Measurements from ENCODE around the gene TRPM4. TPM values are rescaled to one million over a fixed set of nuclear protein-coding genes. Genes with fewer than 3 reads are reported as not detected.

The TRPM4 gene
- total and polyA plus RNA-seq, 12 donors: 20.4 to 100 (median 33.0) TPM

DNA sequence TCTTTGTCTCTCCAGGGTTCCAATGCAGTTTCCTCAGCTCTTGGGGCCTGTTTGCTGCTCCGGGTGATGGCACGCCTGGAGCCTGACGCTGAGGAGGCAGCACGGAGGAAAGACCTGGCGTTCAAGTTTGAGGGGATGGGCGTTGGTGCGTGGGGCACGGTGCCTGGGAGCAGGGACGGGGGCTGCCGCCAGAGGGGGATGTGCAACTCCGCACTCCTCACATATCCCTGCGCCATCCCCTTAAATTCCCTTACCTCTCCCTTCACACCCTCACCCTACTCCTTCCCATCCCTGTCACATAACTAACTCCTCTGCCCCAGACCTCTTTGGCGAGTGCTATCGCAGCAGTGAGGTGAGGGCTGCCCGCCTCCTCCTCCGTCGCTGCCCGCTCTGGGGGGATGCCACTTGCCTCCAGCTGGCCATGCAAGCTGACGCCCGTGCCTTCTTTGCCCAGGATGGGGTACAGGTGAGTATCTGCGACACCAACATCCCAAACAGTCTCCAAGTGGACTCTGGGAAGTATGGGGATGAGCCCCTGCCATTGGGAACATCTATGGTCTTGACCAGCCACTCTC, 31.1 kb downstream of the TRPM4 start:
- Histone ChIP-seq H3K4me1 (peaks cover 0 to 18% (median 13%) of the 10 kb centered on the region in 9 donors), H3K4me3 (no peak overlapping the region), H3K27me3 (no peaks in the 10 kb centered on the region), H3K27ac (peak overlapping the region in 9 of 10 donors; percentile 19 to 90 (median 62)), H3K36me3 (peaks cover 0 to 100% (median 66%) of the 10 kb centered on the region in 9 donors), H3K9me3 (peaks cover 0 to 6% (median 0%) of the 10 kb centered on the region in 11 donors)
- WGBS, 2 donors: 88 to 89% methylated on average over 21 of the region's 21 CpGs
- ATAC-seq (peak in 3 of 8 donors; percentile 20 to 24 (median 21)), DNase-seq (no peak)
- TF ChIP-seq, protein P1, sequence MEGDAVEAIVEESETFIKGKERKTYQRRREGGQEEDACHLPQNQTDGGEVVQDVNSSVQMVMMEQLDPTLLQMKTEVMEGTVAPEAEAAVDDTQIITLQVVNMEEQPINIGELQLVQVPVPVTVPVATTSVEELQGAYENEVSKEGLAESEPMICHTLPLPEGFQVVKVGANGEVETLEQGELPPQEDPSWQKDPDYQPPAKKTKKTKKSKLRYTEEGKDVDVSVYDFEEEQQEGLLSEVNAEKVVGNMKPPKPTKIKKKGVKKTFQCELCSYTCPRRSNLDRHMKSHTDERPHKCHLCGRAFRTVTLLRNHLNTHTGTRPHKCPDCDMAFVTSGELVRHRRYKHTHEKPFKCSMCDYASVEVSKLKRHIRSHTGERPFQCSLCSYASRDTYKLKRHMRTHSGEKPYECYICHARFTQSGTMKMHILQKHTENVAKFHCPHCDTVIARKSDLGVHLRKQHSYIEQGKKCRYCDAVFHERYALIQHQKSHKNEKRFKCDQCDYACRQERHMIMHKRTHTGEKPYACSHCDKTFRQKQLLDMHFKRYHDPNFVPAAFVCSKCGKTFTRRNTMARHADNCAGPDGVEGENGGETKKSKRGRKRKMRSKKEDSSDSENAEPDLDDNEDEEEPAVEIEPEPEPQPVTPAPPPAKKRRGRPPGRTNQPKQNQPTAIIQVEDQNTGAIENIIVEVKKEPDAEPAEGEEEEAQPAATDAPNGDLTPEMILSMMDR (IDR thresholded peaks at IDR 0.05): no peak
- intact Hi-C loops (cut with DNase I): no loop called here

DNA sequence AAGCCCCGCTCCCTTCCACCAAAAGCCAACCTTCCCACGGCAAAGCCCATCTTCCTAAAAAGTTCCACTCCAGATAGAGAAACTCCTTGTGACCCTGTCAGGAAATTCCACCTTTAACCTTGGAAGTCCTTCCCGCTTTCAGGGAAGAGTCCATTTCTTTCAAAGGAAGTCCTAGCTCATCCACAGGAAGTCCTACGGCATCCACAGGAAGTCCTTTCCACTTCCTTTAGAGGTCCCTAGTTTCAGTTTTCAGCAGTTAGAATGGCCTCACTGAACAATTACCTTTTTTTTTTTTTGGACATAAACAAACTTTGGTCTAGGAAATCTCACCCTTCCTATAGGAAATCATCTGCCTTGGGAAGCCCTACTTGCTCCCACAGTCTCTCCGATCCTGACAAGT, 31.7 kb downstream of the TRPM4 start:
- TF ChIP-seq, protein P1 (IDR thresholded peaks at IDR 0.05): no peak
- Histone ChIP-seq H3K36me3 (peaks cover 0 to 99% (median 60%) of the 10 kb centered on the region in 9 donors), H3K4me1 (peaks cover 0 to 18% (median 13%) of the 10 kb centered on the region in 9 donors), H3K9me3 (peaks cover 0 to 1% (median 0%) of the 10 kb centered on the region in 11 donors), H3K4me3 (no peak overlapping the region), H3K27me3 (no peaks in the 10 kb centered on the region), H3K27ac (peak overlapping the region; percentile 7 to 90 (median 55))
- ATAC-seq (peak in 6 of 8 donors; percentile 11 to 62 (median 28)), DNase-seq (no peak)
- 68 to 73% methylated on average over 5 of the region's 5 CpGs for WGBS, 2 donors
- intact Hi-C loops (cut with DNase I): no loop called here

DNA sequence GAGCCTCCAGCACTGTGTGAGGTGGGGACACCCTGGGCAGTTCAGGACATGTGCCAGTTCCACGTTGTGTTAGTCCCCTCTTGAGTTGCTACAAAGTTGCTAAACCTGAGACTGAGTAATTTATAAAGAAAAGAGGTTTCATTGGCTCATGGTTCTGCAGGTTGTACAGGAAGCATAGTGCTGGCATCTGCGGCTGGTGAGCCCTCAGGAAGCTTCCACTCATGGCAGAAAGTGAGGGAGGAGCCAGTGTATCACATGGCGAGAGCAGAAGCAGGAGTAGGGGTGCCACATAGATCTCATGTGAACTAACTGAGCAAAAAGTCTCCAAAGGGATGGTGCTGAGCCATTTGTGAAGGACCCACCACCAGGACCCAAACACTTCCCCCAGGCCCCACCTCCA, 33.2 kb downstream of the TRPM4 start:
- intact Hi-C loops (cut with DNase I): no loop called here
- Histone ChIP-seq H3K36me3 (peaks cover 0 to 97% (median 47%) of the 10 kb centered on the region in 9 donors), H3K4me1 (peaks cover 0 to 18% (median 13%) of the 10 kb centered on the region in 9 donors), H3K27ac (peak overlapping the region in 1 of 10 donors; percentile 62), H3K9me3 (no peaks in the 10 kb centered on the region), H3K27me3 (no peaks in the 10 kb centered on the region), H3K4me3 (no peak overlapping the region)
- ATAC-seq (no peak), DNase-seq (no peak)
- TF ChIP-seq, protein P1 (IDR thresholded peaks at IDR 0.05): no peak
- WGBS, 2 donors: 96 to 97% methylated on average over 3 of the region's 3 CpGs

DNA sequence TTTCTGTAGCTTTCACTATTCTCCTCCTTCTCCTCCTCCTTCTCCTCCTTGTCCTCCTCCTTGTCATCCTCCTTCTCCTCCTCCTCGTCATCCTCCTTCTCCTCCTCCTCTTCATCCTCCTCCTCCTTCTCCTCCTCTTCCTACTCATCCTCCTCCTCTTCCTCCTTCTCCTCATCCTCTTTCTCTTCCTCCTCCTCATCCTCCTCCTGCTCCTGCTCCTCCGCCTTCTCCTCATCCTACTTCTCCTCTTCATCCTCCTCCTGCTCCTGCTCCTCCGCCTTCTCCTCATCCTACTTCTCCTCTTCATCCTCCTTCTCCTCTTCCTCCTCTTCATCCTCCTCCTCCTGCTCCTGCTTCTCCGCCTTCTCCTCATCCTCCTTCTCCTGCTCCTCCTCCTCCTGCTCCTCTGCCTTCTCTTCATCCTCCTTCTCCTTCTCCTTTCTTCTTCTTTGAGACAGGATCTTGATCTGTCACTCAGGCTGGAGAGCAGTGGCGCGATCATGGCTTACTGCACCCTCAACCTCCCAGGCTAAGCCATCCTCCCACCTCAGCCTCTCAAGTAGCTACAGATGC, 36.3 kb downstream of the TRPM4 start:
- ATAC-seq (no peak), DNase-seq (no peak)
- no peaks in the 10 kb centered on the region for H3K9me3 ChIP-seq
- WGBS, 2 donors: 93 to 96% methylated on average over 6 of the region's 6 CpGs
- peaks cover 0 to 94% (median 34%) of the 10 kb centered on the region in 9 donors for H3K36me3 ChIP-seq
- H3K4me3 ChIP-seq: no peak overlapping the region
- H3K27ac ChIP-seq: no peak overlapping the region
- intact Hi-C loops (cut with DNase I): no loop called here
- H3K27me3 ChIP-seq: no peaks in the 10 kb centered on the region
- TF ChIP-seq, protein P1 (IDR thresholded peaks at IDR 0.05): no peak
- H3K4me1 ChIP-seq: peaks cover 0 to 39% (median 12%) of the 10 kb centered on the region in 9 donors
